Measurements from ENCODE around the gene ATP9B.
"Not testable (repeated sequence)": the region's sequence is repeated elsewhere in the genome, so short reads cannot be mapped to it uniquely, and the experiment has no call there.

ATP9B gene

DNA sequence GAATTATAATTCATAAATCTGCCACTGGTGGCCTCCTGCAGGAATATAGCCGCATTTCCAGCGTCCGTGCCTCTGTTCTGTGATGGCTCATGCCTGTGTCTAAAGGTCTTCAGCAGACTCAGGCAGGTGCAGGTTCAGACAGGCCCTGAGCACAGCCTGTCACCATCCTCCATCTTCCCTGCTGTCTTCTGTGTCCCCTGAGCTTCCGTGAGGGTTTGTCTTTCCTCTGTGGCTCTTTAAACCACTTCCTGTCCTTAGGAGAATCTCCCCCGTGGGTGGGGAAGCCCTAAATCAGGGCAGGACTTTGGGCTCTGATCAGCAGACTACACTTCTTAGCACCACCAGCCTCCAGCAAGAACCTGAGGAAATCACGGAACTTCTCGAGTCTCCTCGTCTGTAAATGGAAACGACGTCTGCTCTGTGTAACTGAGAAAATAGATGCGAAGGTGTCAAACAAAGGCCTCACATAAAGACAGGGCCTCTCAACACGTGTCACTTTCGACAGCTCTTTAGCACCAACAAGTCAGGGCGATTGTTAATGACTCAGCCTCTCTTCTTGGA, 302.4 kb downstream of the ATP9B start:
- DNase-seq = no peak

- no peak for DNase-seq
Measured at GRCh38 chr18:79372461-79372860, 303.3 kb downstream of the ATP9B start.

GRCh38 chr18:79372991-79373390, 303.8 kb downstream of the ATP9B start:
- DNase-seq = no peak

GRCh38 chr18:79373736-79374135, 304.5 kb downstream of the ATP9B start:
- no peak for DNase-seq

- no peak for DNase-seq
Measured at GRCh38 chr18:79374408-79375171, 305.4 kb downstream of the ATP9B start.

DNA sequence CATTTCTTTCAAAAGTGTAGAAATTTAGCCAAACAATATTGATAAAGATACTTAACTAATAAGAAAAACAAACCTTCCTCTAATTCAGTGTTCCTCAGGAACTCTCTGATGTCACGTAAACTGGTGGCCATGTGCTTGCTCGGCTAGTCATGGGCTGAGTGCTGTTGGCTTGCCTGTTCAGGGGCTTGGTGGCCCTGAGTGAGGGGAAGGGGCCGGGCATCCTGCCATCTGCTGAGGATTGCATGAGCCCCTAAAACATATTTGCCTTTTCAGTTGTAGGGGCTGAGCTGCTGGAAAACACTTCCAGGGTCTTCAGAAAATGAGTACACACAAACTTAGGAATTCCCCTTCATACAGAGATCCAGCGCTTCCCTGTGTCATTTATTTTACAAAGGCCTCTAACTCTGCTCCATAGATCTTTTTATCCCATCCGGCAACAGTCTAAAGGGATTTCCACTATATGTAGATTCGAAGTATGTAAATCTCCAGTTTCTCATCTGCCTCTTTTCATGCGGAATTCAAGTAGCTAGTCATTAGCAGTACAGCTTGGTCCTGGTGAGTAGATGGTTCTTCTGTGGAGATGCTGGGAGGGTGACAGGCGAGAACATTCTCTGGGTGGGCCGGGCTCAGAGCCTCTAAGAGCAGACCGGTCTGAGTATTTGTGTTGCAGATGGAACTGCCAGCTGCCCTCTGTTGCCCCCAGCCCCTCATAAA, 306.4 kb downstream of the ATP9B start:
- no peak for DNase-seq

GRCh38 chr18:79376661-79377060, 307.5 kb downstream of the ATP9B start:
- DNase-seq = not testable (repeated sequence)

DNA sequence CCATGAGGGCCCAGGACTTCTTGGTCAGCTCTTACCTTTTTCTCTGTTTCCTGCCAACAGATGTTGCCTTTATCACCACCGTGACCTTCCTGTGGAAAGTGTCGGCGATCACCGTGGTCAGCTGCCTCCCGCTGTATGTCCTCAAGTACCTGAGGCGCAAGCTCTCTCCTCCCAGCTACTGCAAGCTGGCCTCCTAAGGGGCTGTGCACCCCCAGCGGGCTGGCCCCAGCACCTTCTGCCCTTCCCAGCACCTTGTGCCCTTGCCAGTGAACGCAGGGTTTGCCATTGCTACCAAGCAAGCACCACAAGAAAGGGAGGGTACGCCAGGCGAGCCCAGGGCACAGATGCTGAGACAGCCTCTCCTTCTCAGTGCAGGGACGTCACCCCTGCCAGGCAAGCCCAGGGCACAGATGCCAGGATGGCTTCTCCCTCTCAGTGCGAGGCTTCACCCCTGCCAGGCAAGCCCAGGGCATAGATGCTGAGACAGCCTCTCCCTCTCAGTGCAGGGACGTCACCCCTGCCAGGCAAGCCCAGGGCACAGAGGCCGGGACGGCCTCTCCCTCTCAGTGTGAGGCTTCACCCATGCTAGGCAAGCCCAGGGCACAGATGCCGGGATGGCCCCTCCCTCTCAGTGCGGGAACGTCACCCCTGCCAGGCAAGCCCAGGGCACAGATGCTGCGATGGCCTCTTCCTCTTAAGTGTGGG, 308.1 kb downstream of the ATP9B start:
- DNase-seq = no peak

DNA sequence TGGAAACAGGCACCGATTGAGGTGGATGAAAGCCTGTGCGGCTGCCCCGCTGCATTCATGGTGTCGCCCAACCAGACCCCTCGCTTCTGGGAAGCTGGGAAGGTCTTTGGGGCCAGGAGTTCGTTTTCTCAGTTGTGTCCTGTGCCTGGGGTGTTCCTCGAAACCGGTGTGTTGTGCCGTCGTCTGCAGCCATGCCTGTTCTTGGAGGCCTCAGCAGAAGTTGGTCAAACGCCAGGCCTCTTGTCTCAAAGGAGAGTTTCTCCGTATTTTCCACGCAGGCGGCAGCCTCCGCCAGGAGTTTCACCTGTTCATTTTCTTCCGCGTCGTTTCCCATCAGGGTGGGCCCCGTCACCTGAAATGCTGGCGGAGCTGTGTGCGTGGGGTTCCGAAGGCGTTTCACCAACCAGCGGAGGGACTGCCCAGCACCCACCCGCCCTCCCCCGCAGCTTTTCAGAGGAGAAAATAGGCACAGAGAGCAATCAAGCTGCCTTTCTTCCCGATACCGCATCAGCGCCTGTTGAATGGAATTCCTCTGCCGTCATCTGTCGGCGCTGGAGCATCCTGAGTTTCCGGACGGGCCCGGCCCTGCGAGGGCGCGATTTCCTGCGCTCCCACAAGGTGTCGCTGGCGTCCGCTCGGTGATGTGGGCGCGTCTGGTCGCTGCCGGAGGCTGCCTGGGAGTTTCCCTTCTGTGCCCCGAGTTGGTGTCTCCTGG, 309.5 kb downstream of the ATP9B start:
- peak; percentile 85 for DNase-seq

DNA sequence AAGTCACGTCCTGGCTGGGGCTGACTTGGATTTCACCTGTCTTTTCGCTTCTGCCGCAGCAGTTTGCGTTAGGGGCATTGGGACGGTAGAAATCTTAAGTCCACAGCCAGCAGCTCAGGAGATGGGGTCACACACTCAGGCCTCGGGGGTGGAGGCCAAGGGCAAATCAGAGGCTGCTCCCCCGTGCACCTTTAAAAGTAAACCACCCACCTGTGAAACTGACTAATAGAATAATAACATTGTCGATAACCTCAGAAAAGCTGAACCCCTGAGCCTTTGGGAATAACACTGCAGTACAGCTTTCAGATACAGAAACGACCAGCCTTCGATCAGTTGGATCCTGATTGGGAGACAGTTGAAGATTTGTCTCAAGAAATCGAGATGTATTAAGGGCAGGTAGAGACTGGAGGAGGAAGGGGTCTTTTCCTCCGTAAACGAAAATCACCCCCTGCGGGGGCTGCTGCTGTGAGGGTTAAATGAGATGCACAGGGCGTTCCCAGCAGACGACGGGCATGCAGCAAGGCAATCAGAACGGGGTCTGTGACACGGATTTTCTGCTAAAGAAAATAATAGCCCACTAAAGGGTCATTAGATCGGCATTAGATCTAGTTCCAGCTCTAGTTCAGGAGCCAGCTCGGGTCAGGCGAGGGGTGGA, 310.2 kb downstream of the ATP9B start:
- DNase-seq = no peak

DNA sequence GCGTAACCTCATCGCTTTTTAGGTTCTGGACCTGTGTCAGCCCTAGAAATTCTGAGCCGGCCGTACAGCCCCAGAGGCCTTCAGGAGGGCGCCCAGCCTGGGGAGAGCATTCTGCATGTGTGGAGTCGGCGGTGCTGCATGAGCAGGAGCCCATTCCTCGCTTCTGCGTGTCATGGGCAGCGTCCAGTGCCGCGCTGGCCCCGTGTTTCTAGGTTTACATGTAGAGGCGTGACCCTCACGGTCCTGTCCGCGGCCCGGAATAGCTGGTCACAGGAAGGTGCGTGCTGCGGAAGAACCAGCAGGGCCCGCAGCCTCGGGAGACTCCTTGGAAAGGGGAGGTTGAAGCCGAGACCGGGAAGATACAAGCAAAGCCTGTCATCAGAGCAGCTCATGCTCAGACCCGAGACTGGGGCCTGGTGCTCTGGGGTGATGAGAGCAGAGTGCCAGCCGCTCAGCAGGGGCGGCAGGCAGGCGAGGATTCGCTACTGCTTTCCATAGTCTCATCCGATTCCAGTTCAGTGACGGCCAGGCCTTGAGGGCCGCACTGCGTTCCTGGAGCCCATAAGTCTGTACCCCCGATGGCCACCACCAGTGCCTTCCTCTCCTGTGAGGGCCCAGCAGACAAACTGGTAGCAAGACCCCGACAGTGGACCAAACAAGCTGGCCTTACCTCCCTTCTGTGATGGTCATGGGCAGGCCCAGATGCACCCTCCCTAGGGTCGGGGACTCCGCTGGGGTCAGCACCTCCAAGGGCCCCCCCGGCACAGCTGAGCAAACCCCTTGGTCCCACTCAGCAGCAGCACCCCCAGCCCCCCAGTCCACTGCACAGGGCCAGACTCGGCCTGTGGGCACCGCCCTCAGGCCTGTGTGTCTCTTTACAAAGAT, 311.0 kb downstream of the ATP9B start:
- no peak for DNase-seq

GRCh38 chr18:79380816-79381806, 311.9 kb downstream of the ATP9B start:
- peak; percentile 78 for DNase-seq

GRCh38 chr18:79381811-79382311, 312.7 kb downstream of the ATP9B start:
- DNase-seq = no peak

- no peak for DNase-seq
Measured at GRCh38 chr18:79382681-79383387, 313.6 kb downstream of the ATP9B start.

DNA sequence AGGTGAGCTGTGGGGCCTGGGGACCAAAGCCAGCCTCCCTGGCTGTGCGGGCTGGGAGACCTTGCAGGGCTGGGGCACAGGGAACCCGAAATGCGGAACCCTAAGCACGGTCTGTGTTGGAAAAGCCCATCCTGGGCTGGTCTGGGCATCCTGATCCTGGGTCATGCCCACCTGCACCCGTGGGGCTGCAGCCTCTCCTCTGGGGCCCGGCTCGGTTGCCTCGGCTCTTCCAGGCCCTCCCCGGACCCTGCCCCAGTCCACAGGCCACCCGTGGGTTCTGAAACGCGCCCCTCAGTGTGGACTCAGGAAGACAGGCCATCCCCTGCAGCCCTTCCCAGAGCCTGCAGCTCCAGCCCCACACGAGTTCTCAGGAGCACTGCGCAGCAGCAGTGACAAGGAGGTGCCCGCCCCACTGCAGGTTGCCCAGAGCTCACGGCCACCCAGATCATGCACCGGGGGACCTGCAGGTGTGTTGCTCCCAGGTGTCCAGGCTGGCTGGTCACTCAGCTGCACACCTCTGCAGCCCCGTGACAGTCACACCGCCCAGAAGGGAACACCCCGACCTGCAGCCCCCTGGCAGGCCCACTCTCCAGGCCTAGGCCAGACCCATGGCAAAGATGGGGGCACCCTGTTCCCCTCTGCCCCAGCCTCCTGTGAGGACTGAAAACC, 314.3 kb downstream of the ATP9B start:
- DNase-seq = no peak

DNA sequence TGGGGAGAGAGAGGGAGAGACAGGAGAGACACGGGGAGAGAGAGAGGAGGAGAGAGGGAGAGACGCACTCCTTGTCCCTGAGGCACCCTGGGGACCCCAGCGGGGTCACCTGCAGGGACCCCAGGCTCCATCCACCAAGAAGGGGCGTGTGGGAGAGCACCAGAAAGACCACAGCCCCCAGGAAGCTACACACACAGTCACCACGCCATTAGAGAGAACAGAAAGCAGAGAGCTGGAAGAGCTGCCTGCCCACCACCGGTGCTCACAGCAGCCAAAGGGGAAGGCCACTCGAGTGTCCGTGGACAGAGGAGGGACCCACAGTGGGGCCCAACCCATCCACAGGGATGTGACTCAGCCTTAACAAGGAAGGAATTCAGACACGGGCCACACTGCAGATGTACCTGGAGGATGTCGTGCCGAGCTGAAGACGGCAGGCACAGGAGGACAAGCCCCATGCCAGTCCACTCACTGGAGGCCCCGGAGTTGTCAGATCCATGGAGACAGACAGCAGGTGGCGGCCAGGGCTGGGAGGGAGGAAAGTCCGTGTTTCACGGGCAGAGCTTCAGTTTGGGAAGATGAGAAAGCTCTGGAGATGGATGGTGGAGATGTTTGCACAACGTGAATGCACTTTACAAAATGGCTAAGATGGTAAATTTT, 315.1 kb downstream of the ATP9B start:
- DNase-seq = no peak

DNA sequence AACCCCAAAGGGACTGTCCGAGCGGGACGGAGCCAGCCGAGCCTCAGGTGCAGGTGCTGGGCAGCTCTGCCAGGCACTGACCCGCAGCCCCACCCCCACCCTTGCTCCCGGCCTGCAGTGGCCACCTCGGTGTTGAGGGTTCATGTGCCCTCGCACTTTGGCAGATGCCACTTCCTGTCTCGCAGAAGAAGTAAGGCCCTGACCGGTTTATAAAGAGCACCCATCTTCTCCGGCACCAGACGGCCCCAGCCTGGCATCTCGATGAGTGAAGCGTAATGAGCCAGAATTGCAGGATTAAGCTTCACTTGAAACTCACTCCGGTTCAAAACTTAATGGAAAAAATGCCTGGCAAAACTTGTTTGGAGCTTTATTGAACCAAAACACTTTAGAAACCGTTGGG, 315.6 kb downstream of the ATP9B start:
- DNase-seq = no peak

- DNase-seq = no peak
Measured at GRCh38 chr18:79385326-79385707, 316.1 kb downstream of the ATP9B start.

Measured in activated naive CD4-positive, alpha-beta T cell treated with Interleukin-2 at 50 U/mL for 16 hours (primary cell).